Epithelial cell of esophagus (primary cell): ENCODE results near the gene EHMT1.
A peak's percentile ranks its signal among the peaks of the same experiment; 100 is the strongest.

Experiments used
- DNase-seq: peaks from one replicate; pipeline ENCODE4 v3.0.0; 2010; ENCODE audit warnings: low read depth
- H3K4me3 ChIP-seq: 2 replicates; pipeline ENCODE4 v1.5.1; 2011; ENCODE audit warnings: mild to moderate bottlenecking, low read length, control low read depth
- CTCF ChIP-seq: IDR thresholded peaks from 2 replicates; pipeline ENCODE4 v1.5.1; 2011; ENCODE audit warnings: low read depth, mild to moderate bottlenecking, low read length, control low read depth, inconsistent platforms; ENCODE audit not compliant: insufficient read depth; ENCODE audit errors: missing control alignments

The EHMT1 gene

GRCh38 chr9:137680444-137681358, 61.9 kb downstream of the EHMT1 start:
- H3K4me3 ChIP-seq, result no peak overlapping the region
- TF ChIP-seq CTCF, result no peak
- DNase-seq, result peak; percentile 24

- no peak for TF ChIP-seq CTCF
- H3K4me3 ChIP-seq, result no peak overlapping the region
- DNase-seq, result no peak
Measured at GRCh38 chr9:137682428-137683105, 63.8 kb downstream of the EHMT1 start.

GRCh38 chr9:137683262-137683864, 64.6 kb downstream of the EHMT1 start:
- no peak for TF ChIP-seq CTCF
- no peak overlapping the region for H3K4me3 ChIP-seq
- no peak for DNase-seq

GRCh38 chr9:137685035-137685740, 66.4 kb downstream of the EHMT1 start:
- no peak for DNase-seq
- no peak for TF ChIP-seq CTCF

GRCh38 chr9:137685741-137686420, 67.1 kb downstream of the EHMT1 start:
- no peak overlapping the region for H3K4me3 ChIP-seq
- no peak for DNase-seq
- no peak for TF ChIP-seq CTCF

More at GRCh38 chr9:137685035-137685740, 66.4 kb downstream of the EHMT1 start:
- H3K4me3 ChIP-seq, result no peak overlapping the region

GRCh38 chr9:137688261-137688660, 69.5 kb downstream of the EHMT1 start:
- no peak for DNase-seq
- no peak overlapping the region for H3K4me3 ChIP-seq
- no peak for TF ChIP-seq CTCF
